GM12801 (cell line): ENCODE results near the gene LIPE.
A peak's percentile ranks its signal among the peaks of the same experiment; 100 is the strongest.

Experiments
- TF ChIP-seq, protein P1 (sequence below): IDR thresholded peaks from one replicate; pipeline ENCODE4 v1.5.1; 2011; ENCODE audit warnings: control low read depth; ENCODE audit not compliant: insufficient read length; ENCODE audit errors: extremely low read depth

LIPE gene

DNA sequence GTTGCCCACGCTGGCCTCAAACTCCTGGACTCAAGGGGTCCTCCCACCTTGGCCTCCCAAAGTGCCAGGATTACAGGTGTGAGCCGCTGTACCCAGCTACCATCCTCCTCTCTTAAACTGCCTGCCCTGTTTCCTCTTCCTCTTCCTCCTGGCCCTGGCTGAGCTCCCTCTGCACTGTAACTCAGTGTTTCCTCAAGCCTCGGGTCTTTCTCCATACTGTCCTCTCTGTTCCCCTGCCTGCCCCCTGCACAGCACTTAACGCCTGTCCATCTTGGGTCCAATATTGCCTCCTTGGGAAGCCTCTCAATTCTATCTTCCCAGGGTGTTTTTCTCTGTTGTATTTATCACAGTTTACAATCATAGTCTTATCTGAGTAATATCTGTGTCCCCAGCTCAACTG, 6.1 kb downstream of the LIPE start:
- TF ChIP-seq, protein P1, sequence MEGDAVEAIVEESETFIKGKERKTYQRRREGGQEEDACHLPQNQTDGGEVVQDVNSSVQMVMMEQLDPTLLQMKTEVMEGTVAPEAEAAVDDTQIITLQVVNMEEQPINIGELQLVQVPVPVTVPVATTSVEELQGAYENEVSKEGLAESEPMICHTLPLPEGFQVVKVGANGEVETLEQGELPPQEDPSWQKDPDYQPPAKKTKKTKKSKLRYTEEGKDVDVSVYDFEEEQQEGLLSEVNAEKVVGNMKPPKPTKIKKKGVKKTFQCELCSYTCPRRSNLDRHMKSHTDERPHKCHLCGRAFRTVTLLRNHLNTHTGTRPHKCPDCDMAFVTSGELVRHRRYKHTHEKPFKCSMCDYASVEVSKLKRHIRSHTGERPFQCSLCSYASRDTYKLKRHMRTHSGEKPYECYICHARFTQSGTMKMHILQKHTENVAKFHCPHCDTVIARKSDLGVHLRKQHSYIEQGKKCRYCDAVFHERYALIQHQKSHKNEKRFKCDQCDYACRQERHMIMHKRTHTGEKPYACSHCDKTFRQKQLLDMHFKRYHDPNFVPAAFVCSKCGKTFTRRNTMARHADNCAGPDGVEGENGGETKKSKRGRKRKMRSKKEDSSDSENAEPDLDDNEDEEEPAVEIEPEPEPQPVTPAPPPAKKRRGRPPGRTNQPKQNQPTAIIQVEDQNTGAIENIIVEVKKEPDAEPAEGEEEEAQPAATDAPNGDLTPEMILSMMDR = no peak

DNA sequence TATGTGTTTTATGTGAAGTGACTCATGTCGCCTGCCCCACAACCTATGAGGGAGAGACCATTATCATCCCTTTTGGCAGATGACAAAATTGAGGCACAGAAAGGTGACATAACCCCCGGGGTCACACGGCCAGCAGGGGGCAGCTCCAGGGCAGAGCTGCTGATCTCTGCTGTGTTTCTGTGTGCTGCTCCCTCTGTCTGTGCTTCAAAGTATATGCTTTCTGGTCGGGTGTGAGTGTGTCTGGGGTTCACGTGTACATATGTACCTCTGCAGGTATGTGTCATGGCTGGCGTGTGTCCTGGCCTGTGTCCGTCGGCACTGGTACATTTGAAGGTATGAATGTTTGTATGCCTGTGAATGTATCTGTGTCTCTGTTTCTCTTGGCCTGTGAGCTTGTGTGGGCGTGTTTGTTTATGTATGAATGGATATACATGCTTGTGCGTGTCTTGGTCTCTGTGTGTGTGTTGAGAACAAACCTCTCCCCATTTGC, 7.1 kb downstream of the LIPE start:
- TF ChIP-seq, protein P1 = peak; percentile 61

DNA sequence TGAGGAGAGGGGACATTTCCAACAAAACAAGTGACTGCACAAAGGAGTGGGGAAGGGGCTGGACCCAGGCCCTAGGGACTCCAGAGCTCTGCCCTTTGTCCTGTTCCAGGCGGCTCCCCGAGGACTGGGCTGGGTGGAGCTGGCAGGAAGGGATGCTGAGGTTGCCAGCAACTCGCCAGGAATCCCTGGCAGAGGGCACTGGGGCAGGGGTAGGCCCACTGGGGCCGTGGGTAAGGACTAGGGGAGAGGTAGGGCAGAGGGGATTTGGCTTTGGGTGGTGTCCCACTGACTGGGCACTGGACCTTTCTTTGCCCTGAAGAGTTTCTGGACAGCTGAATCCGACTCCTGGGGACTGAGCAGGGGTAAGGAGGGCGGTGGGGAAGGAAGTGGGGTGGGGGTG, 7.9 kb downstream of the LIPE start:
- TF ChIP-seq, protein P1 = no peak

DNA sequence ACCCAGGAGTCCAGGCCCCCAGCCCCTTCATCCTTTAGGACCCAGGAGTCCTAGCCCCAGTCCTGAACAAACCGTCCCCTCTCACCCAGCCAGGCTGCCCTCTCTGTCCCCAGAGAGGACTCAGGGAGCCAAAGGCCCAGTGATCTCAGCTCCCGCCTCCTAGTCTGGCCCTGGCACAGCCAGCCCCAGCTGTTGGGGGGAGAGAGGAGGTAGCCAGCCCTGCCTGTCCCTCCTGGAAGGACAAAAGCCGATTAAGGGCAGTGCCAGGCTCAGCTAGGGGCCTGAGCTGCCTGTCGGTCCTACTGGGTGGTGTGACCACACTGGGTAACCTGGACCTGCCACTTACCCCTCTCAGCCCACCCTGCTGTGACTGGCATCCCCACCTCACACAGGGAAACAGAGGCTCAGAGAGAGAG, 14.5 kb downstream of the LIPE start:
- TF ChIP-seq, protein P1 = no peak

DNA sequence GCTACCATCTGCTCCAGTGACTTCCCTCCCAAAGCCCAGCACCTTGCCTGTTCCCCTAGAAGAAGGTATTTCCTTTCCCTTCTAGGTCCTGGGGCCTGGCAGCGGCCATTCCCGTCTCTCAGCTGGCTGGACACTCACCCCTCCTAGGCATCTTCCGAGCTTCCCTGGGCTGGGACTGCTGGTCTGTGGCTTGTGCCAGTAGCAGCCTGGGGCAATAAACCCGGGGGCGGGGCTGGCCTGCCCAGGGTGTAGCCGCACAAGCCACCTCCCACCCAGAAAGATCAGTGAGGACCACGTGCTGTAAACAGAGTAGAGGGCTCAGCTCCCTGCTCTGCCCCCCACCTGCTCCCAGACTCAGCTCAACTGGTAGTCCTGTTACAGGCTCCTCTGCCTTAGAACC, 15.0 kb downstream of the LIPE start:
- TF ChIP-seq, protein P1 = no peak

DNA sequence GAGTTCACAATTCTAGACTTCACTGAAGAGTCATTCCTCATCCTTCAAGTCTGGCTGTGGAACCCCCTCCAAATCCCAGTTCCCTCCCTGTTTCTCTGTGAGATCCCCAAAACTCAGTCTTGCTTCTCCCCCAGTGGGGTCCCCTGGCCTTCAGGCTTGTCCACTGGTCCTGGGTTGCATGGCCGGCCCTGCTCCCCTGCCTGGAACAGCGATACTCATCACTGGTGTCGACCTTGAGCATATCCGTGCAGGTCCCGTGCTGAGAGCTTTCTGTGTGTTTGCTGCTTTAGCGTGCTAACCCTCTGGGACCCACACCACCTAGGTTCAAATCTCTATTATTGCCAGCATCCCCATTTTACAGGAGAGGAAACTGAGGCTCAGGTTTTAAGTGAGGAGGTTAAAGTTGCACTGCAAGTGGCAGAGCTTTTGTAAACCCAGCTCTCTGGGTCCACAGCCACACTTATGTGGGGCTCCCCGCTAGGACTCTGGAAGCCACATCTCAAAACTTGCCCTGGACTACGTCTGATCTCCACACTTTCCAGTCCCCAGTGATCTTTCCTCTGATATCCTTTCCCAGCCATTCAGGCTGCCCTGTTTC, 15.5 kb downstream of the LIPE start:
- TF ChIP-seq, protein P1 = no peak

DNA sequence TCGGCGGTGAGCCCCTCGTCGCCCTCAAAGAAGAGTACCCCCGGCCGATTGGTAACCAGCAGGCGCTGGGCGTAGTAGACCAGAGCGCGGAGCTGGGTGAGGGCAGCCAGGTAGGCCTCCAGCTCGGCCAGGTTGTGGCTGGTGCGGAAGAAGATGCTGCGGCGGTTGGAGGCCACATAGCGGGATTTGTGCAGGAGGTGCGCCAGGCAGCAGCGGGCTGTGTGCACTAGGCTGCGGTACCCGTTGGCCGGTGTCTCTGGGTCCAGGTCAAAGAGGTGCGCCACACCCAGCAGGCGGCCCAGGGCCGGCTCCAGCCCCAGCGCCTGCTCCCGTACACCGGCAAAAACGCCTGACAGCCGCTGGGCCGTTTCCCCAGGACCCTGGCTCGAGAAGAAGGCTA, 16.8 kb downstream of the LIPE start:
- TF ChIP-seq, protein P1 = no peak
